ENCODE measurements around the gene FRMPD3. TPM values are rescaled to one million over a fixed set of nuclear protein-coding genes. Genes with fewer than 3 reads are reported as not detected.

The FRMPD3 gene
- 0.03 TPM in 1 of 2 replicates, not detected in the other for total RNA-seq (2014; rRNA removed; shearing (Covaris generic))
- 0.02 and 0.13 TPM in 2 replicates for polyA plus RNA-seq (2015; cell fraction: cytosol; rRNA removed)
- polyA plus RNA-seq (2015; cell fraction: nucleus; rRNA removed), result 0.18 TPM in 1 of 2 replicates, not detected in the other

- DNase-seq (ENCODE audit: low read depth, low spot score), result no peak
- in situ Hi-C loops (cut with HindIII; ENCODE audit: low pct_unique_long_range_greater_than_20kb, low sequenced_read_pairs), result no loop called here
These were observed at the start of gene FRMPD3 for GRCh38 chrX:107448998-107449835. FRMPD3 (plus strand) TSS chrX:107449652; CDS start chrX:107526589, 76,937 bp downstream.

GRCh38 chrX:107420571-107420970 lies 28.9 kb upstream of the FRMPD3 start:
- no peak for DNase-seq (ENCODE audit: low read depth, low spot score)
- in situ Hi-C loops (cut with HindIII; ENCODE audit: low pct_unique_long_range_greater_than_20kb, low sequenced_read_pairs), result no loop called here

- in situ Hi-C loops (cut with HindIII; ENCODE audit: low pct_unique_long_range_greater_than_20kb, low sequenced_read_pairs), result no loop called here
- no peak for DNase-seq (ENCODE audit: low read depth, low spot score)
These were observed 28.1 kb upstream of the FRMPD3 start for GRCh38 chrX:107421337-107421861.

- DNase-seq (ENCODE audit: low read depth, low spot score), result peak; percentile 65
- in situ Hi-C loops (cut with HindIII; ENCODE audit: low pct_unique_long_range_greater_than_20kb, low sequenced_read_pairs), result no loop called here
These were observed 20.4 kb upstream of the FRMPD3 start for GRCh38 chrX:107429090-107429489.

GRCh38 chrX:107440187-107440586 lies 9.3 kb upstream of the FRMPD3 start:
- no peak for DNase-seq (ENCODE audit: low read depth, low spot score)
- in situ Hi-C loops (cut with HindIII; ENCODE audit: low pct_unique_long_range_greater_than_20kb, low sequenced_read_pairs), result no loop called here

- in situ Hi-C loops (cut with HindIII; ENCODE audit: low pct_unique_long_range_greater_than_20kb, low sequenced_read_pairs), result no loop called here
- no peak for DNase-seq (ENCODE audit: low read depth, low spot score)
These were observed 8.8 kb upstream of the FRMPD3 start for GRCh38 chrX:107440692-107441091.

DNA sequence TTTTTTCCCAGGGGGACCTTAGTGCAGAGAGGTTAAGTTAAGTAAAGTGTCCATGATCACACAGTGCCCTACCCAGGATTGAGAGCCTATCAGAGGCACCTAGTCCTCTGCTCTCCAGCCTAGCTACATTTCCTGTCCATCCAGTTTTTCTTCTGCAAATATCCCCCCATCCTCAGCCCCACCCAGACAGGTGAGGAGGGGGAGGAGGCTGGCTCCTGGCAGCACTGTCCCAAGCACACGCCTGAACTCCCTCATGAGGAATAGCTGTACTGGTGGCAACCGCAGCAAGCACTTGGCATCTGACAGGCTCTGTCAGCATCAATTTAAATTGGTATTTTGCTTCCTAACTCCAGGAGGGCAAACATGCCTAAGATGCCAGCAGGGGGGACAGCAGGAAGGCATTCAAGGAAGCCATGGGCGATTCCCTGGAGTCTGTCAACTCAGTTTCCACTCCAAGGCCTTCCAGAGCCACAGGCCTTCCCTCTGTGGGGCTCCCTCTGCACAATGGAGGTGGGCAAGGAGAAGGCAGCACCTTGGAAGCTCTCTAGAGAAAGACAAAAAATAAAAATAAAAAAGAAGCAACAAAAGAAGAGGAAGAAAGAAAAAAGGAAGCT lies 6.4 kb upstream of the FRMPD3 start:
- no peak for DNase-seq (ENCODE audit: low read depth, low spot score)

GRCh38 chrX:107445146-107445545 lies 4.3 kb upstream of the FRMPD3 start:
- no peak for DNase-seq (ENCODE audit: low read depth, low spot score)
- in situ Hi-C loops (cut with HindIII; ENCODE audit: low pct_unique_long_range_greater_than_20kb, low sequenced_read_pairs), result no loop called here

More for the DNA sequence above, 6.4 kb upstream of the FRMPD3 start:
- in situ Hi-C loops (cut with HindIII; ENCODE audit: low pct_unique_long_range_greater_than_20kb, low sequenced_read_pairs), result no loop called here

- in situ Hi-C loops (cut with HindIII; ENCODE audit: low pct_unique_long_range_greater_than_20kb, low sequenced_read_pairs), result no loop called here
- DNase-seq (ENCODE audit: low read depth, low spot score), result no peak
These were observed 3.8 kb upstream of the FRMPD3 start for GRCh38 chrX:107445631-107446030.

- in situ Hi-C loops (cut with HindIII; ENCODE audit: low pct_unique_long_range_greater_than_20kb, low sequenced_read_pairs), result no loop called here
- DNase-seq (ENCODE audit: low read depth, low spot score), result no peak
These were observed 1.8 kb upstream of the FRMPD3 start for GRCh38 chrX:107447642-107448041.

GRCh38 chrX:107448625-107448997 lies 841 bp upstream of the FRMPD3 start:
- in situ Hi-C loops (cut with HindIII; ENCODE audit: low pct_unique_long_range_greater_than_20kb, low sequenced_read_pairs), result no loop called here
- DNase-seq (ENCODE audit: low read depth, low spot score), result no peak

- peak; percentile 3 for DNase-seq (ENCODE audit: low read depth, low spot score)
- in situ Hi-C loops (cut with HindIII; ENCODE audit: low pct_unique_long_range_greater_than_20kb, low sequenced_read_pairs), result no loop called here
These were observed 1.5 kb downstream of the FRMPD3 start for GRCh38 chrX:107450823-107451509.

GRCh38 chrX:107451731-107452130 lies 2.3 kb downstream of the FRMPD3 start:
- in situ Hi-C loops (cut with HindIII; ENCODE audit: low pct_unique_long_range_greater_than_20kb, low sequenced_read_pairs), result no loop called here
- DNase-seq (ENCODE audit: low read depth, low spot score), result no peak

GRCh38 chrX:107452581-107452980 lies 3.1 kb downstream of the FRMPD3 start:
- in situ Hi-C loops (cut with HindIII; ENCODE audit: low pct_unique_long_range_greater_than_20kb, low sequenced_read_pairs), result no loop called here

DNA sequence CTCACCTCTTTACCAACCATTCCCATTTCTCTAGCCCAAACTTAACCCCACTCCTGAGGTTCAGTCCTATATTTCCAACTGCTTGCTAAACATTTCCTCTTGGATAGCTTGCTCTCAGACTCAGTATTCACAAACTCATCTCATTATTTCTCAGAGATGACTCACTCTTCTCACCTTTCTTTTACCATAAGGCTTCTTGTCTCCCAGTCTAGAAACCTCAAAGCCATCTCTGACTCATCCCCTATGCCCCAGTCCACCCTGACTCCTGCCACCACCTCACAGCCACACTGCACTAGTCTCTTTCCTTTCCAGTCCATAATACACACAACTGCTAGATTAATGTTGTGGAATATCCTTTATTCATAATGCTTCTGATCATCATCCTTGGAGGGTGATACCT lies 4.8 kb downstream of the FRMPD3 start:
- no peak for DNase-seq (ENCODE audit: low read depth, low spot score)
- in situ Hi-C loops (cut with HindIII; ENCODE audit: low pct_unique_long_range_greater_than_20kb, low sequenced_read_pairs), result no loop called here

More at GRCh38 chrX:107452581-107452980, 3.1 kb downstream of the FRMPD3 start:
- DNase-seq (ENCODE audit: low read depth, low spot score), result no peak

DNA sequence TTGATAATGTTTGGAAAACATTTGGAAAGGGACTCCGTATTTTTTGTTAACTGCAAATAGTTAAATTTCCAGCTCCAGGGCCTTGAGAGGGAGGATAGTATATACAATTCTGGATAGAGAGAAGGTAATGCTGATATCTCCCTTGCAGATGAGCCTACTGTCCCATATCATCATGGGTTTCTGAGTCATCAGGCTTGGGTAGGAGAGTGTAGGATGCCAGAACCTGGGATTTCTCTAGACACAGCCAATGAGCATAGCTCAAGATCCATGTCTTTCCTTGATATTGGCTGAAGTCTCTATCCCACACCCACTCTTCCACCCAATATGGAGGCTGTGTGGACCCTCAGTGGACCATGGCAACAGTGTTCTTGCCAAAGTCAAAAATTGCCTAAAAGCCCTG lies 7.8 kb downstream of the FRMPD3 start:
- in situ Hi-C loops (cut with HindIII; ENCODE audit: low pct_unique_long_range_greater_than_20kb, low sequenced_read_pairs), result no loop called here
- no peak for DNase-seq (ENCODE audit: low read depth, low spot score)

- in situ Hi-C loops (cut with HindIII; ENCODE audit: low pct_unique_long_range_greater_than_20kb, low sequenced_read_pairs), result no loop called here
- DNase-seq (ENCODE audit: low read depth, low spot score), result no peak
These were observed 16.6 kb downstream of the FRMPD3 start for GRCh38 chrX:107465932-107466620.
